NCI-H2107 (cell line): ENCODE data around the gene SPDYE3.
A peak's percentile ranks its signal among the peaks of the same experiment; 100 is the strongest.
"Not testable (repeated sequence)": the region's sequence is repeated elsewhere in the genome, so short reads cannot be mapped to it uniquely, and the experiment has no call there.

Experiments used
- DNase-seq: peaks from one replicate; lab custom pipeline; 2025; lab: John Stamatoyannopoulos, UW

The SPDYE3 gene, protein sequence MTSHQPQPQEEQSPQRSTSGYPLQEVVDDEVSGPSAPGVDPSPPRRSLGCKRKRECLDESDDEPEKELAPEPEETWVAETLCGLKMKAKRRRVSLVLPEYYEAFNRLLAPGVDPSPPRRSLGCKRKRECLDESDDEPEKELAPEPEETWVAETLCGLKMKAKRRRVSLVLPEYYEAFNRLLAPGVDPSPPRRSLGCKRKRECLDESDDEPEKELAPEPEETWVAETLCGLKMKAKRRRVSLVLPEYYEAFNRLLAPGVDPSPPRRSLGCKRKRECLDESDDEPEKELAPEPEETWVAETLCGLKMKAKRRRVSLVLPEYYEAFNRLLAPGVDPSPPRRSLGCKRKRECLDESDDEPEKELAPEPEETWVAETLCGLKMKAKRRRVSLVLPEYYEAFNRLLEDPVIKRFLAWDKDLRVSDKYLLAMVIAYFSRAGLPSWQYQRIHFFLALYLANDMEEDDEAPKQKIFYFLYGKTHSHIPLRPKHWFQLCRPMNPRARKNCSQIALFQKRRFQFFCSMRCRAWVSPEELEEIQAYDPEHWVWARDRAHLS

GRCh38 chr7:100307402-100307801 lies at the start of gene SPDYE3:
SPDYE3 (plus strand) TSS chr7:100307702; CDS start chr7:100307886, 184 bp downstream.
- not testable (repeated sequence) for DNase-seq

DNA sequence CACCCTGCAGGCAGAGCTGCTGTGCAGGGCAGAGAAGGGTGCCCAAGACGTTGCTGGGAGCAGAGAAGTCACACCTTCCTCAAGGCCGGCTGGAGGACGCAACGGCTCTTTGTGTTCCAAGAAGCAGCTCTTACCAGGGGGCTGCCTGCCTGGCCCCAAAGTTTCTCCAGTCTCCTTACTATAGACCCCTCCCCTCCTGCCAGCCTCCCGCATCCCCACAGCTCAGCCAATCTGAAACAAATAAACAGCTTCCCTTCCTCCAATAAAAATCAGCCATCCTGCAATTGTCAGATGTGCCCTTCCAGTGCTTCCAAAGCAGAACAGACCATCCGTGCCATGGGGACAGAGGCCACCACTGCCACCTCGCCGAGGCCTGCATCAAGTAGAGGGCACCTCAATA lies 47.5 kb upstream of the SPDYE3 start:
- not testable (repeated sequence) for DNase-seq

GRCh38 chr7:100262896-100263295 lies 44.6 kb upstream of the SPDYE3 start:
- not testable (repeated sequence) for DNase-seq

GRCh38 chr7:100264223-100264622 lies 43.3 kb upstream of the SPDYE3 start:
- not testable (repeated sequence) for DNase-seq

DNA sequence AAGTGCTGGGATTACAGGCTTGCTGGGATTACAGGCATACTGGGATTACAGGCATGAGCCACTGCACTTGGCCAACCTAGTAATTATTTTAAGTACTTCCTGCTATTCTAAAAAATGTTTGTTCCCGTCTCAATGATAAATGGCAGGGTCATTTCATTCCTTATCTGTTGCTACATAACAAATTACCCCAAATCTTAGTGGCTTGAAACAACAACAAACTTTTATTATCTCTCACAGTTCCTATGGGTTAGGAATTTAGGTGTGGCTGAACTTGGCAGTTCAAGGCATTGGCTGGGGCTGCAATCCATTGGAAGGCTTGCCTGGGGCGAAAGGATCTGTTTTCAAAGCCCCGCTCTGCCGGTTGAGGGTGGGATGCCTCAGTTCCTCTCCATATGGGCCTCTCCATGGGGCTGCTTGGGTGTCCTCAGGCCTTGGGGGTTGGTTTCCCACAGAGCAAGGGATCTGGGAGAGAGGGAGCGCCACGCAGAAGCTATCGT lies 42.8 kb upstream of the SPDYE3 start:
- DNase-seq = not testable (repeated sequence)

DNA sequence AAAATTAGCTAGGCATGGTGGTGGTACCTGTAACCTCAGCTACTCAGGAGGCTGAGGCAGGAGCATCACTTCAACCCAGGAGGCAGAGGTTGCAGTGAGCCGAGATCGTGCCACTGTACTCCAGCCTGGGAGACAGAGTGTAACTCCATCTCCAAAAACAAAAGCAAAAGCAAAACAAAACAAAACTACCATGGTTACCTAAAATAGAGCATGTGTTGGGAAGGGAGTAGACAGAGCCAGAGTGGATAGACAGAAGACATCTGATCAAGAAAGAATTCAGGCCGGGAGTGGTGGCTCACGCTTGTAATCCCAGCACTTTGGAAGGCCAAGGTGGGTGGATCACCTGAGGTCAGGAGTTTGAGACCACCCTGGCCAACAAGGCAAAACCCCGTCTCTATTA lies 41.7 kb upstream of the SPDYE3 start:
- not testable (repeated sequence) for DNase-seq

GRCh38 chr7:100266576-100267354 lies 40.7 kb upstream of the SPDYE3 start:
- DNase-seq = no peak

DNA sequence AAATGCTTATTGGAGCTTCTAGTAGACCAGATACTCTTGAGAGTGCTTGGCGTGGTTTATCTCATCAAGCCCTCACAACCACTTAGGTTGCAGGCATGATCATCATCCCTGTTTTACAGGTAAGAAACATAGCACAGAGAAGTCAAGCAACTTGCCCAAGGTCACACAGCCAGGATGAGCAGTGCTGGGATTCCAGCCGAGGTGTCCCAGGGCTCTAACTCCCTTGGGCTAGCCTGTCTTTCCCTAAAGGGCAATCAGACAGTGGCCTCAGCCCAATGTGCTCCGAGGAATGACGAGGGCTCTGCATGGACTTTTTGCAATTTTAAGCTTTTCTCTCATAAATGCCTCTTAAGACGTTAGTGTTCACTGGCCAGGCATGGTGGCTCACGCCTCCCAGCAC lies 39.9 kb upstream of the SPDYE3 start:
- no peak for DNase-seq

GRCh38 chr7:100268882-100269281 lies 38.6 kb upstream of the SPDYE3 start:
- DNase-seq = not testable (repeated sequence)

DNA sequence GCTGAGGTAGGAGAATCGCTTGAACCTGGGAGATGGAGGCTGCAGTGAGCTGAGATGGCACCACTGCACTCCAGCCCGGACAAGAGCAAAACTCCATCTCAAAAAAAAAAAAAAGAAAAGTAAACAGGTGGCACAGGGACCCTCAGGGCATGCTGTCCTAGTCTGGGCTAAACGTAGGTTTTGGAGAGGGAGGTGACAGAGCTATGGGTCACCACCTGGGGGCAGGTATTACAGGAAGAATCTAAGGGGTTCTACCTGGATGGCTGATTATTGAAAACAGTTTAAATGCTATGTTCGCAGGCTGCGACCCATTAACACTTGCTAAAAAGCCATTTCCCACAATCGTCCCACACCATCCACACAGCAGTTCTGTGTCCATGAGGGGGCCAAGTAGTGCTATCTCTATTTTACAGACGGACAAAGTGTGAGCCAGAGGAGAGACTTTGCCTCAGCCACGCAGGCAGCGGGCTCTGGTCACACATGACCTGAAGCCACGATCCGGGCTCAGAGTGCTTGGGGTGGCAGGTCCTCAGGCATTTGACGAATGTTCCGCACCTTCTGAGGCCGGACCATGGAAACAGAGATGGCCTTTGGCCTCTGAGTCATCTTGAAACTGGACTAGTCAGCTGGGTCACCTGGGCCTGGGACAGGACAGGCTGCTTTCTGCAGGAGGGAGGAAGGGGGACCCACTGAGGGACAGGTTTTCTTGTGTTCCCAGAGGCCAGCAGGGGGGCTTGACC lies 38.0 kb upstream of the SPDYE3 start:
- not testable (repeated sequence) for DNase-seq

DNA sequence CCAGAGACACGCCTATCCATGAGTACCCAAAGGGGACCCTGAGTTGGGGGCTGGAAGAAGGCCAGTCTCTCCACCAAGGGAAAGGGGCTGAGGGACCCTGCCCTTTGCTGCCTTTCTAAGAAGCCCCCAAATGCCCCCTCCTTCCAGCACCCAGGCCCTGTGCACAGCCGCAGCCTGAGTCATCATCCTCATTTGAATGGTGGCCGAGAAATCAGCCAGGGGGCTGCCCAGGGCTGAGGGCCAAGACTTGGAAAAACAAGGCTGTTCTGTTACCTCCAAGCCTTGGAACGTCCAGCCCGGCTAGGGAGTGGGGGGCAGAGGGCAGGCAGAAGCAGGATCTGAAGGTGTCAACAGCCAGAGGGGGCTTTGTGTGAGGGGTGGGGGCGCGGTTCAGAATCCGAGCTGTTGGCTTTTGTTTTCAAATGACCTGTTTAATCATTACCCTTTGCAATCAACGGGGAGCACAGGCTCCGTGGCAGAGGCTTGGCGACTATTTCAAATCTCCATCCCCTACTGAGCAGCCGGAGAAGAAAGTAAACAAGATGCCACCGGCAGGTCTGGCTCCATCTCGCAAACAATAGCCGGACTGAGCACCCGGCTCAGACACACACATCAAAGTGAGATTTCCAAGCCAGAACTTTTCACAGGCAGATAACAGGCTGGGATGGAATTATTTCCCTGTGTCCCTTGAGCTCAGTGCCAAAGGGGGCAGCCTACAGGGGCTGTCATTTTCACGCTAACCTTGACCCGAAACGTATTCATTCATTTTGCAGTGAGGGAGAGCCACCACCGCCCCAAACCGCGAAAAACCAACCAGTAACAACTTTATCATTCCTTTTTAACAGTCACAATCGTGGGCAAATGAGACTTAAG lies 37.2 kb upstream of the SPDYE3 start:
- DNase-seq = not testable (repeated sequence)

GRCh38 chr7:100270941-100271593 lies 36.4 kb upstream of the SPDYE3 start:
- not testable (repeated sequence) for DNase-seq

GRCh38 chr7:100271716-100272537 lies 35.6 kb upstream of the SPDYE3 start:
- peak; percentile 91 for DNase-seq

- DNase-seq = not testable (repeated sequence)
These were observed 35.0 kb upstream of the SPDYE3 start for GRCh38 chr7:100272538-100272902.

DNA sequence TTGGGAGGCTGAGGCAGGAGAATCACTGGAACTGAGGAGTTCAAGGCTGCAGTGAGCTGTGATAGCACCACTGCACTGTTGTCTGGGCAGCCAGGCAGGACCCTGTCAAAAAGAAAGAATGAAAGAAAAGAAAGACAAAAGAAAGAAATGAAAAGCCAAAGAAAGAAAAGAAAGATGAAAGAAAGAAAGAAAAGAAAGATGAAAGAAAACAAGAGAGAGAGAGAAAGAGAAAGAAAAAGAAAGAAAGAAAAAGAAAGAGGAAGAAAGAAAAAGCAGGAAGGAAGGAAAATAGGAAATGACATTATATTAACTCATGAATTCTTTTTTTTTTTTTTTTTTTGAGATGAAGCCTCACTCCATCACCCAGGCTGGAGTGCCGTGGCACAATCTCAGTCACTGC lies 32.4 kb upstream of the SPDYE3 start:
- DNase-seq = no peak

DNA sequence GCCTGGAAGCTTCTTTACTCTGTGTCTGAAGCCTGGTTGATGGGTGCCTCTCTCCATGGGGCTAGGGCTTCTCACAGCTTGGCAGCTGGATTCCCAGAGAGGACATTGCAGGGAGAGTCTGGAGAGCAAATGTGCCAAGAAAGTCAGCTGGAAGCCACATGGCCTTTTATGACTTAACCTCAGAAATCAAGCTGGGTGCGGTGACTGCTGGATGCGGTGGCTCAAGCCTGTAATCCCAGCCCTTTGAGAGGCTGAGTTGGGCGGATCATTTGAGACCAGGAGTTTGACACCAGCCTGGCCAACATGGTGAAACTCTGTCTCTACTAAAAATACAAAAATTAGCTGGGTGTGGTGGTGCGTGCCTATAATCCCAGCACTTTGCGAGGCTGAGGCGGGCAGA lies 31.4 kb upstream of the SPDYE3 start:
- DNase-seq = not testable (repeated sequence)

- DNase-seq = not testable (repeated sequence)
These were observed 25.4 kb upstream of the SPDYE3 start for GRCh38 chr7:100282069-100282608.

GRCh38 chr7:100283147-100283546 lies 24.4 kb upstream of the SPDYE3 start:
- DNase-seq = not testable (repeated sequence)
